SK-N-SH (cell line): ENCODE data around the gene TMSB15A. TPM values are rescaled to one million over a fixed set of nuclear protein-coding genes. Genes with fewer than 3 reads are reported as not detected.

ENCODE experiments used
- CTCF ChIA-PET: fragments of 300-600, 350-600 bp; formaldehyde crosslinking; extraction: SDS; loops from one replicate; lab custom pipeline; 2021; lab: Yijun Ruan, JAX
- POLR2A ChIA-PET: fragments of 350-600 bp; sonication (Branson Sonifier 250); formaldehyde crosslinking; extraction: SDS; loops from one replicate; lab custom pipeline; 2020; ENCODE audit warnings: antibody characterized with exemption, inconsistent platforms; lab: Yijun Ruan, JAX
- DNase-seq: peaks from one replicate; pipeline ENCODE4 v3.0.0; 2012
- H2AFZ ChIP-seq: fragments of 200-600 bp; sonication (generic); 2 replicates; pipeline ENCODE4 v1.8.1; 2016; ENCODE audit warnings: antibody characterized with exemption, mild to moderate bottlenecking, low read depth
- H3F3A ChIP-seq: fragments of 200-600 bp; sonication (generic); replicated peaks from 2 replicates; pipeline ENCODE3; 2016; ENCODE audit warnings: antibody characterized with exemption, mild to moderate bottlenecking; ENCODE audit not compliant: insufficient read depth
- H3K27ac ChIP-seq, 2 experiments: fragments of 200-500 bp in 1 of 2; fragments of 200-600 bp in 1 of 2; sonication (Bioruptor generic) in 1 of 2; sonication (generic), shearing (Covaris generic) in 1 of 2; 2 replicates each; pipeline versions ENCODE4 v1.5.1 to v1.6.1; 2014 to 2016; ENCODE audit warnings: low read depth in 2 of 2, inconsistent platforms in 1 of 2, low read length in 1 of 2, mild to moderate bottlenecking in 1 of 2, mixed read lengths in 1 of 2
- H3K27me3 ChIP-seq: fragments of 200-600 bp; sonication (generic), shearing (Covaris generic); 2 replicates; pipeline ENCODE4 v1.6.1; 2016; ENCODE audit warnings: mixed run types; ENCODE audit not compliant: insufficient read depth
- H3K36me3 ChIP-seq, 2 experiments: fragments of 200-500 bp in 1 of 2; fragments of 200-600 bp in 1 of 2; sonication (Bioruptor generic) in 1 of 2; sonication (generic) in 1 of 2; replicated peaks in 1 of 2; 2 replicates each; pipeline versions ENCODE3 to v1.5.1; 2014 to 2016; ENCODE audit warnings: low read length in 1 of 2, mild to moderate bottlenecking in 1 of 2; ENCODE audit not compliant: insufficient read depth in 2 of 2, control insufficient read depth in 1 of 2
- H3K4me1 ChIP-seq, 2 experiments: fragments of 200-500 bp in 1 of 2; fragments of 200-600 bp in 1 of 2; sonication (Bioruptor generic) in 1 of 2; sonication (generic), shearing (Covaris generic) in 1 of 2; 2 replicates each; pipeline versions ENCODE4 v1.5.1 to v1.6.1; 2014 to 2016; ENCODE audit warnings: low read depth in 1 of 2, low read length in 1 of 2, mixed run types in 1 of 2; ENCODE audit not compliant: insufficient read depth in 2 of 2, control insufficient read depth in 1 of 2
- H3K4me2 ChIP-seq: fragments of 200-600 bp; sonication (generic), shearing (Covaris generic); 2 replicates; pipeline ENCODE4 v1.6.1; 2017; ENCODE audit warnings: mixed run types
- H3K4me3 ChIP-seq, 2 experiments: fragments of 200-500 bp in 1 of 2; fragments of 200-600 bp in 1 of 2; sonication (Bioruptor generic) in 1 of 2; sonication (generic), shearing (Covaris generic) in 1 of 2; 2 replicates each; pipeline versions ENCODE4 v1.5.1 to v1.8.1; 2014 to 2016; ENCODE audit warnings: low read depth in 2 of 2, inconsistent platforms in 1 of 2, low read length in 1 of 2, mild to moderate bottlenecking in 1 of 2, mixed read lengths in 1 of 2, moderate library complexity in 1 of 2
- H3K79me2 ChIP-seq: fragments of 200-600 bp; sonication (generic); 2 replicates; pipeline ENCODE4 v1.8.1; 2017; ENCODE audit warnings: mild to moderate bottlenecking; ENCODE audit not compliant: insufficient read depth
- H3K9ac ChIP-seq: fragments of 200-600 bp; sonication (generic); 2 replicates; pipeline ENCODE4 v1.6.1; 2017; ENCODE audit warnings: mixed run types
- H3K9me2 ChIP-seq: fragments of 200-600 bp; sonication (generic); 2 replicates; pipeline ENCODE4 v1.6.1; 2017; ENCODE audit warnings: mixed run types
- H3K9me3 ChIP-seq: fragments of 200-600 bp; sonication (generic); 2 replicates; pipeline ENCODE4 v1.6.1; 2017; ENCODE audit warnings: mixed run types, mild to moderate bottlenecking, moderate library complexity
- H4K20me1 ChIP-seq: fragments of 200-600 bp; sonication (generic); 2 replicates; pipeline ENCODE4 v1.6.1; 2017; ENCODE audit warnings: mild to moderate bottlenecking, mixed run types; ENCODE audit not compliant: insufficient read depth
- ELF1 ChIP-seq: IDR thresholded peaks from 2 replicates; pipeline ENCODE4 v1.4.0; 2012
- EP300 ChIP-seq, 2 experiments: IDR thresholded peaks; 2 replicates each; pipeline versions ENCODE4 v1.4.0 to v1.6.1; 2012; ENCODE audit warnings: borderline replicate concordance in 1 of 2, low read depth in 1 of 2, low read length in 1 of 2
- EZH2phosphoT487 ChIP-seq: fragments of 200-600 bp; sonication (generic); IDR thresholded peaks from 2 replicates; pipeline ENCODE4 v1.6.1; 2017; ENCODE audit warnings: low read depth, mixed run types, mild to moderate bottlenecking, antibody characterized with exemption, moderate library complexity, borderline replicate concordance
- FOSL2 ChIP-seq: IDR thresholded peaks from 2 replicates; pipeline ENCODE4 v1.4.0; 2012; ENCODE audit warnings: low read depth, mild to moderate bottlenecking, moderate library complexity, borderline replicate concordance
- FOXJ3 ChIP-seq: sonication (generic); formaldehyde crosslinking; IDR thresholded peaks from 2 replicates; pipeline ENCODE4 v1.5.1; 2020; ENCODE audit warnings: mild to moderate bottlenecking, missing genetic modification reagents
- FOXM1 ChIP-seq: IDR thresholded peaks from 2 replicates; pipeline ENCODE4 v1.4.0; 2012; ENCODE audit warnings: low read depth, mild to moderate bottlenecking
- JUND ChIP-seq: IDR thresholded peaks from 2 replicates; pipeline ENCODE4 v1.4.0; 2012
- MEF2A ChIP-seq: IDR thresholded peaks from 2 replicates; pipeline ENCODE4 v1.4.0; 2012; ENCODE audit warnings: low read depth, borderline replicate concordance
- MXI1 ChIP-seq: IDR thresholded peaks from 2 replicates; pipeline ENCODE4 v1.6.1; 2012; ENCODE audit warnings: mild to moderate bottlenecking, low read depth, low read length, improper control_type of control experiment
- NRF1 ChIP-seq: IDR thresholded peaks from 2 replicates; pipeline ENCODE4 v1.6.1; 2012; ENCODE audit warnings: low read depth, mild to moderate bottlenecking, low read length
- RCOR1 ChIP-seq: fragments of 150-350 bp; IDR thresholded peaks from 2 replicates; pipeline ENCODE4 v1.6.1; 2017; ENCODE audit warnings: antibody characterized with exemption, low read length
- RXRA ChIP-seq: IDR thresholded peaks from 2 replicates; pipeline ENCODE4 v1.4.0; 2012; ENCODE audit warnings: low read depth, mild to moderate bottlenecking, borderline replicate concordance
- SIN3A ChIP-seq: IDR thresholded peaks from 2 replicates; pipeline ENCODE4 v1.6.1; 2012; ENCODE audit warnings: low read depth, mild to moderate bottlenecking, low read length, moderate library complexity, borderline replicate concordance
- TAF1 ChIP-seq: IDR thresholded peaks from 2 replicates; pipeline ENCODE4 v1.6.1; 2012; ENCODE audit warnings: low read depth, mild to moderate bottlenecking, low read length, moderate library complexity, borderline replicate concordance
- TEAD4 ChIP-seq: IDR thresholded peaks from 2 replicates; pipeline ENCODE4 v1.4.0; 2012; ENCODE audit warnings: mild to moderate bottlenecking, borderline replicate concordance; ENCODE audit not compliant: insufficient read depth
- WGBS: methylation state at CpG from one replicate; pipeline ENCODE4 v1.1.6; 2017; ENCODE audit warnings: low lambda C conversion rate; 5-methylcytosine and 5-hydroxymethylcytosine counted together
- polyA plus RNA-seq, 3 experiments: library from polyadenylated mRNA; depleted of rRNA; stranded (reverse); fragments of >200 nt; gene quantifications; 2 replicates each; pipeline ENCODE4 v1.2.3, GENCODE V29; 2012
- TF ChIP-seq, protein P1 (sequence below): IDR thresholded peaks from 2 replicates; pipeline ENCODE4; 2012
- TF ChIP-seq, protein P2 (sequence below): IDR thresholded peaks from 2 replicates; pipeline ENCODE4 v1.4.0; 2012; ENCODE audit warnings: low read depth
- TF ChIP-seq, protein P3 (sequence below): fragments of 150-350 bp; IDR thresholded peaks from 2 replicates; pipeline ENCODE4 v1.6.1; 2017; ENCODE audit warnings: antibody characterized with exemption, low read length, low read depth, borderline replicate concordance
- TF ChIP-seq, protein P4 (sequence below): IDR thresholded peaks from 2 replicates; pipeline ENCODE4 v1.6.1; 2012; ENCODE audit warnings: mild to moderate bottlenecking, low read depth, low read length, moderate library complexity
- TF ChIP-seq, protein P5 (sequence below): fragments of 150-350 bp; IDR thresholded peaks from 2 replicates; pipeline ENCODE4 v1.6.1; 2016; ENCODE audit warnings: mild to moderate bottlenecking, low read depth, low read length

The TMSB15A gene
- polyA plus RNA-seq, 1 of the 3 experiments (the other 2 are of a cell fraction), result 16.6 TPM

DNA sequence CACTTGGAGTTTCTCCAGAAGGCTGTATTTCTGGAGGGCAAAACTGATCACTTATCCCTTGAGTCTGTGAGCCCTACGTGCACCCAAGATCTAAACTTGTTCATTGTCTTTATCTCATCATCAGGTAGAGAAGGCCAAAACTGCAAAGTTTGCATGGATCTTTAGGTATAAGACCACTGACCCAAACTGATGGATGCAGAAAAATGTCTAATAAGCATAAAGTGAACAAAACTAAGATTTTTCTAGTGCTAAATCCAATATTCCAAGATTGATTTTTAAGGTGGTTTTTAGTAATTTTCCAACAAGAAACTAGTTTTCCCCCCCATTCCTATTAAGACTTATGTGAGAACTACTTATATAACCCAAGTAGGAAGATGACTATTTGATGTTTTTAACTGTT lies 2.0 kb downstream of the TMSB15A start (continued):
- TF ChIP-seq TAF1, result no peak
- no peak for TF ChIP-seq FOXM1
- no peak for TF ChIP-seq NRF1
- TF ChIP-seq, protein P1, sequence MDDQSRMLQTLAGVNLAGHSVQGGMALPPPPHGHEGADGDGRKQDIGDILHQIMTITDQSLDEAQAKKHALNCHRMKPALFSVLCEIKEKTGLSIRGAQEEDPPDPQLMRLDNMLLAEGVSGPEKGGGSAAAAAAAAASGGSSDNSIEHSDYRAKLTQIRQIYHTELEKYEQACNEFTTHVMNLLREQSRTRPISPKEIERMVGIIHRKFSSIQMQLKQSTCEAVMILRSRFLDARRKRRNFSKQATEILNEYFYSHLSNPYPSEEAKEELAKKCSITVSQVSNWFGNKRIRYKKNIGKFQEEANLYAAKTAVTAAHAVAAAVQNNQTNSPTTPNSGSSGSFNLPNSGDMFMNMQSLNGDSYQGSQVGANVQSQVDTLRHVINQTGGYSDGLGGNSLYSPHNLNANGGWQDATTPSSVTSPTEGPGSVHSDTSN, result no peak

DNA sequence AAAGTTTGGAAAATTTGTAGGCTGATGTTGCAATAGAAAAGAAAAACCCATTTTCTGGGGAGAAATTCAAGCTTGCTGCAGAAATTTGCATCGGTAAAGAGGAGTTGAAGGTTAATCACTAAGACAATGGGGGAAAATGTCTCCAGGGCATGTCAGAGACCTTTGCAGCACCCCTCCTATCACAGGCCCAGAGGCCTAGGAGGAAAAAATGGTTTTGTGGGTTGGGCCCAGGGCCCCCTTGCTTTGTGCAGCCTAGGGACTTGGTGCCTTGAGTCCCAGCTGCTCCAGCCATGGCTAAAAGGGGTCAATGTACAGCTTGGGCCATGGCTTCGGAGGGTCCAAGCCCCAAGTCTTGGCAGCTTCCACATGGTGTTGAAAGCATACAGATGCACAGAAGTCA lies 17.8 kb downstream of the TMSB15A start:
- Histone ChIP-seq H3K9me2 (no peaks in the 10 kb centered on the region), H3K4me3 (no peak overlapping the region), H3K9ac (no peak overlapping the region), H3K79me2 (no peaks in the 10 kb centered on the region), H3K4me2 (no peak overlapping the region), H2AFZ (no peak overlapping the region), H4K20me1 (no peaks in the 10 kb centered on the region), H3K4me1 (no peaks in the 10 kb centered on the region)
- CTCF ChIA-PET, result no interaction called here
- 20% methylated on average over 2 of the region's 2 CpGs for WGBS
- TF ChIP-seq RCOR1 (no peak), TEAD4 (no peak), FOXM1 (no peak), MXI1 (no peak), RXRA (no peak)
- TF ChIP-seq, all 33 proteins: peak for 0
- POLR2A ChIA-PET, result no interaction called here
- no peaks in the 10 kb centered on the region for H3K9me3 ChIP-seq
- no peaks in the 10 kb centered on the region for H3K36me3 ChIP-seq
- H3K27ac ChIP-seq, result no peak overlapping the region
- DNase-seq, result no peak
- no peaks in the 10 kb centered on the region; the same call in 1 of the 2 replicates for H3K27me3 ChIP-seq
- H3F3A ChIP-seq, result no peaks in the 10 kb centered on the region

DNA sequence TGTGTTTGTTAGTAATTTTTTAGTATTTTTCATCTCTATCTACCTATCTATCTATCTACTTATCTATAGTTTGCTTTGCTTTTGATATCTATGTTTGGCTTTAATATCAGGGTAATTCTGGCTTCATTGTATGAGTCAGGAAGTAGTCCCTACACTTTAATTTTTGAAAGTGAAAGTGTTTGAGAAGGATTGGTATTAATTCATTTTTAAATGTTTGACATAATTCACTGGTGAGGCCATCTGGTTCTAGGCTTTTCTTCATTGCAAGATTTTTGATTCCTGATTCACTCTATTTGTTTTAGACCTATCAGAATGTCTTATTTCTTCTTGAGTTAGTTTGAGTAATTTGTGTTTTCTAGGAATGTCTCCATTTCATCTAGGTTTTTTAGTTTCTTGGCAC lies 24.8 kb downstream of the TMSB15A start:
- Histone ChIP-seq H4K20me1 (no peaks in the 10 kb centered on the region), H3K9me3 (no peaks in the 10 kb centered on the region), H2AFZ (no peak overlapping the region), H3K36me3 (no peaks in the 10 kb centered on the region), H3K4me3 (no peak overlapping the region), H3K4me1 (no peaks in the 10 kb centered on the region), H3K79me2 (no peaks in the 10 kb centered on the region), H3K27ac (no peak overlapping the region), H3F3A (no peaks in the 10 kb centered on the region), H3K4me2 (no peak overlapping the region), H3K9ac (no peak overlapping the region), H3K27me3 (no peaks in the 10 kb centered on the region; the same call in 1 of the 2 replicates), H3K9me2 (no peaks in the 10 kb centered on the region)
- no peak for TF ChIP-seq EZH2phosphoT487
- TF ChIP-seq, protein P2, sequence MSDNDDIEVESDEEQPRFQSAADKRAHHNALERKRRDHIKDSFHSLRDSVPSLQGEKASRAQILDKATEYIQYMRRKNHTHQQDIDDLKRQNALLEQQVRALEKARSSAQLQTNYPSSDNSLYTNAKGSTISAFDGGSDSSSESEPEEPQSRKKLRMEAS, result no peak
- TF ChIP-seq, protein P3, sequence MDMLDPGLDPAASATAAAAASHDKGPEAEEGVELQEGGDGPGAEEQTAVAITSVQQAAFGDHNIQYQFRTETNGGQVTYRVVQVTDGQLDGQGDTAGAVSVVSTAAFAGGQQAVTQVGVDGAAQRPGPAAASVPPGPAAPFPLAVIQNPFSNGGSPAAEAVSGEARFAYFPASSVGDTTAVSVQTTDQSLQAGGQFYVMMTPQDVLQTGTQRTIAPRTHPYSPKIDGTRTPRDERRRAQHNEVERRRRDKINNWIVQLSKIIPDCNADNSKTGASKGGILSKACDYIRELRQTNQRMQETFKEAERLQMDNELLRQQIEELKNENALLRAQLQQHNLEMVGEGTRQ, result no peak
- TF ChIP-seq MEF2A, result no peak
- TF ChIP-seq FOXM1, result no peak
- TF ChIP-seq FOXJ3 (CRISPR knock-in tag), result no peak
- TF ChIP-seq, protein P4, sequence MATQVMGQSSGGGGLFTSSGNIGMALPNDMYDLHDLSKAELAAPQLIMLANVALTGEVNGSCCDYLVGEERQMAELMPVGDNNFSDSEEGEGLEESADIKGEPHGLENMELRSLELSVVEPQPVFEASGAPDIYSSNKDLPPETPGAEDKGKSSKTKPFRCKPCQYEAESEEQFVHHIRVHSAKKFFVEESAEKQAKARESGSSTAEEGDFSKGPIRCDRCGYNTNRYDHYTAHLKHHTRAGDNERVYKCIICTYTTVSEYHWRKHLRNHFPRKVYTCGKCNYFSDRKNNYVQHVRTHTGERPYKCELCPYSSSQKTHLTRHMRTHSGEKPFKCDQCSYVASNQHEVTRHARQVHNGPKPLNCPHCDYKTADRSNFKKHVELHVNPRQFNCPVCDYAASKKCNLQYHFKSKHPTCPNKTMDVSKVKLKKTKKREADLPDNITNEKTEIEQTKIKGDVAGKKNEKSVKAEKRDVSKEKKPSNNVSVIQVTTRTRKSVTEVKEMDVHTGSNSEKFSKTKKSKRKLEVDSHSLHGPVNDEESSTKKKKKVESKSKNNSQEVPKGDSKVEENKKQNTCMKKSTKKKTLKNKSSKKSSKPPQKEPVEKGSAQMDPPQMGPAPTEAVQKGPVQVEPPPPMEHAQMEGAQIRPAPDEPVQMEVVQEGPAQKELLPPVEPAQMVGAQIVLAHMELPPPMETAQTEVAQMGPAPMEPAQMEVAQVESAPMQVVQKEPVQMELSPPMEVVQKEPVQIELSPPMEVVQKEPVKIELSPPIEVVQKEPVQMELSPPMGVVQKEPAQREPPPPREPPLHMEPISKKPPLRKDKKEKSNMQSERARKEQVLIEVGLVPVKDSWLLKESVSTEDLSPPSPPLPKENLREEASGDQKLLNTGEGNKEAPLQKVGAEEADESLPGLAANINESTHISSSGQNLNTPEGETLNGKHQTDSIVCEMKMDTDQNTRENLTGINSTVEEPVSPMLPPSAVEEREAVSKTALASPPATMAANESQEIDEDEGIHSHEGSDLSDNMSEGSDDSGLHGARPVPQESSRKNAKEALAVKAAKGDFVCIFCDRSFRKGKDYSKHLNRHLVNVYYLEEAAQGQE, result no peak
- no peak for TF ChIP-seq TAF1
- TF ChIP-seq, protein P5, sequence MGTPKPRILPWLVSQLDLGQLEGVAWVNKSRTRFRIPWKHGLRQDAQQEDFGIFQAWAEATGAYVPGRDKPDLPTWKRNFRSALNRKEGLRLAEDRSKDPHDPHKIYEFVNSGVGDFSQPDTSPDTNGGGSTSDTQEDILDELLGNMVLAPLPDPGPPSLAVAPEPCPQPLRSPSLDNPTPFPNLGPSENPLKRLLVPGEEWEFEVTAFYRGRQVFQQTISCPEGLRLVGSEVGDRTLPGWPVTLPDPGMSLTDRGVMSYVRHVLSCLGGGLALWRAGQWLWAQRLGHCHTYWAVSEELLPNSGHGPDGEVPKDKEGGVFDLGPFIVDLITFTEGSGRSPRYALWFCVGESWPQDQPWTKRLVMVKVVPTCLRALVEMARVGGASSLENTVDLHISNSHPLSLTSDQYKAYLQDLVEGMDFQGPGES, result no peak
- TF ChIP-seq MXI1, result no peak
- TF ChIP-seq EP300 (IDR thresholded peaks at IDR 0.05; ENCODE audit: borderline replicate concordance in 1 of 2, low read depth in 1 of 2, low read length in 1 of 2), result no peak
- no peak for TF ChIP-seq FOSL2
- TF ChIP-seq ELF1, result no peak
- TF ChIP-seq JUND, result no peak
- no peak for TF ChIP-seq SIN3A
- no peak for TF ChIP-seq RCOR1
- ChIA-PET POLR2A (interaction anchor here (0.8 kb wide), 1 partner anchor 62 kb away, joined by 3 read pairs; no protein-coding TSS in a partner anchor), CTCF (no interaction called here)
- DNase-seq, result no peak
